Stimulated activated CD4-positive, alpha-beta T cell treated with anti-CD3 and anti-CD28 coated beads, Interleukin-4, amount 100 ng/mL, for 48 hours (primary cell): ENCODE measurements around the gene COL19A1.

Experiments used
- DNase-seq, 2 donors: peaks; one replicate each; pipeline ENCODE4 v3.0.0-alpha.2; 2020; ENCODE audit warnings: low read depth in 2 of 2

COL19A1 gene

GRCh38 chr6:70060680-70061079, 194.3 kb downstream of the COL19A1 start:
- no peak for DNase-seq

GRCh38 chr6:70061546-70061945, 195.2 kb downstream of the COL19A1 start:
- DNase-seq = no peak

GRCh38 chr6:70062010-70062409, 195.7 kb downstream of the COL19A1 start:
- no peak for DNase-seq

DNA sequence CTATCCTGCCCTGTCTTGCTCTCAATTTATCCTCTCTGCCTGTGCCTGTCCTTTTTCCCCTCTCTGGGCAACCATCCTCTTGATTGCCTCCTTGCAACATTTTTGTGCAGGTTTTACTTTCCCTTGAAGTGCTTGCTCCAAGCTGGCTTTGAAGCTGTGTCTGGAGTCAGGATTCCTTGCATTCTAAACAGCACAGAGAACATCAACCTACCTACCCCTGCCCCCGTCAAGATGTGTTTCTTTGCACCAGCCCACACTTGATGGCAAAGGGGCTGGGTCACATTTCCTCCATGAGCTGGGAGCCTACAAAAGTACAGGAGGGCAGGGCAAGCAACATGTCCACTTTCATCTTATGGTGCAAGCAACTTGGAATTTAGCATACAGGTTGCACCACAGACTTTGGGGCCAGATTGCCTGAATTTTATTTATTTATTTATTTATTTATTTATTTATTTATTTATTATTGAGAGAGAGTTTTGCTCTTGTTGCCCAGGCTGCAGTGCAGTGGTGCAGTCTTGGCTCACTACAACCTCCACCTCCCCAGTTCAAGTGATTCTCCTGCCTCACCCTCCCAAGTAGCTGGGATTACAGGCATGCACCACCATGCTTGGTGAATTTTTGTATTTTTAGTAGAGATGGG, 206.3 kb downstream of the COL19A1 start:
- DNase-seq = no peak

DNA sequence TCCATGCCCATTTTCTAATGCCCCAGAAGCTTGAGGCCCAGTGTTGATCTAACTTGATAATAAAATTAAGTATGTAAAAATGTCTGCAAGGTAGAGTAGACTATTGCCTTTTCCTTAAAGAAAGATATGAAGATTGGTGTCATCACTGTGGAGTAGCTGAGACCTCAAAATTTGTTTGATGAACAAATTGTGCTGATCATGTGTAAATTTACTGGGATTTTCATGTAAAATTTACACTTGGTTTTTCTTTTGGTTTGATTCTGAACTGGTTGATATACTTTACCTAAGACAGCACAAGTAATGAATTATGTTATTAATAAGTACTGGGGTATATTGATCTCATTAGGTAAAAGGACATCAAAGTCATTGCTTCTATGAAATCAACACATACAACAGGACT, 207.3 kb downstream of the COL19A1 start:
- DNase-seq = no peak

GRCh38 chr6:70079241-70079640, 212.9 kb downstream of the COL19A1 start:
- DNase-seq = no peak

DNA sequence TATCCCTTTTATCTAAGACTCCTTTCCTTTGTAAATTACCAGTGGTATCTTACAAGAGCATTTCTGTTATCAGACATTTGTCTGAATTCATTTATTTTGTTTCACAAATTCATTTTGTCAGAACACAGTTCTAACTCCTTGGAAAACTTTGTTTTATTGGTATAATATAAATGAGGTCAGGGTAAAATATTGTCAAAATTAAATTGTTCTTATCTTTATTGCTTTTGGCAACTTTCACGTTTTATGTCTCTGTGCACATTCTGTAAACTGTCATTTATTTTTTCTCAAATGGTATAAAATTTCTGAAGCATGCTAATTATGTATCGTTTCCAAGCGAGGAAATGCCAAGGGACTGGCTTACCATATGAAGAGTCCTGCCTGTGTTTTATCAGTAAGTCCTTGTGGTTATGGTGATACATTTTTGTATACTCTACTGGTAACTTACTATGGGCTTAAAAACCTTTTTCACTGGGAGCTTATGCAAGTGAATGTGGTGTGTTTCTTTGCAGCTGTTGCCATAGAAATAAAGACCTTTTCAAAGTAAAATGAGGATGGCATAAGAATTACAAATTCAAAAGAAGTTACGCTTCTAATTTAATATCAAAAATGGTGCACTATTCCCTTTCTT, 214.2 kb downstream of the COL19A1 start:
- DNase-seq = no peak

GRCh38 chr6:70082830-70083229, 216.5 kb downstream of the COL19A1 start:
- no peak for DNase-seq

- no peak for DNase-seq
Measured at GRCh38 chr6:70086806-70087205, 220.4 kb downstream of the COL19A1 start.

DNA sequence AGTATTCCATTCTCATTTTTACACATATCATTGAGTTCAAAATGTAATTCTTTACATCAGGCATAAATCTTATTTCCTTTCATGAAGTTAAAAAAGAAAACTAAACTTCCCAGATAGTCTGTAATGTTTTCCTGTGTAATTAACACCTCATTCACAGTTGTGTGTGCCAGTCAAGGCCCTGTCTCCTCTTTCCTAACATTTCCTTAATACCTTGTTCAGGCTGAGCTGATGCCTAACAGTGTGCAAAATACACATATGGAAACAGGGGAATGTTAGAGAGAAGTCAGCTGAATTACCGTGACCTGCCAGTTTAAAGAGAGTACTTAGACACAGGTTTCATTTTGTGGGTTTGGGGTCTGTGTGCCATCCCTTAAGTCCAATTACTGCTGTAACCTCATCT, 227.8 kb downstream of the COL19A1 start:
- DNase-seq = no peak

GRCh38 chr6:70099732-70100131, 233.4 kb downstream of the COL19A1 start:
- DNase-seq = no peak

DNA sequence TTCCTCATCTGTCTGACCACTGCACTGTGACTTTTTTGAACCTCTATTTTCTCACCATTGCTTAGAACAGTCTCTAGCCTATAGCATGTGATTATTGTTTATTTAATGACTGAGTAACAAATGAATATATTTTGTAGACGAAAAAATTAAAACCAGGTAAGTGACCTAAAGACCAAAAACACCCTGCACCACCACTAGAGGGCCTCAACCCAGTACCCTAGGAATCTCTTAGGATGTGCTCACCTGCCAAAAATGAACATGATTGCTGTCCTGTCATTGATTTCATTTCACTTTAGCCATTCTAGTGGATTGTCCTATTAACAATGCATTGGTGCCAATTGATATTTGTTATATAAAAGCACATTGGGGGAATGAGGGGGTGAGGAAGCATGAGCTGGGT, 237.4 kb downstream of the COL19A1 start:
- peak in 1 of 2 donors; percentile 1 for DNase-seq

DNA sequence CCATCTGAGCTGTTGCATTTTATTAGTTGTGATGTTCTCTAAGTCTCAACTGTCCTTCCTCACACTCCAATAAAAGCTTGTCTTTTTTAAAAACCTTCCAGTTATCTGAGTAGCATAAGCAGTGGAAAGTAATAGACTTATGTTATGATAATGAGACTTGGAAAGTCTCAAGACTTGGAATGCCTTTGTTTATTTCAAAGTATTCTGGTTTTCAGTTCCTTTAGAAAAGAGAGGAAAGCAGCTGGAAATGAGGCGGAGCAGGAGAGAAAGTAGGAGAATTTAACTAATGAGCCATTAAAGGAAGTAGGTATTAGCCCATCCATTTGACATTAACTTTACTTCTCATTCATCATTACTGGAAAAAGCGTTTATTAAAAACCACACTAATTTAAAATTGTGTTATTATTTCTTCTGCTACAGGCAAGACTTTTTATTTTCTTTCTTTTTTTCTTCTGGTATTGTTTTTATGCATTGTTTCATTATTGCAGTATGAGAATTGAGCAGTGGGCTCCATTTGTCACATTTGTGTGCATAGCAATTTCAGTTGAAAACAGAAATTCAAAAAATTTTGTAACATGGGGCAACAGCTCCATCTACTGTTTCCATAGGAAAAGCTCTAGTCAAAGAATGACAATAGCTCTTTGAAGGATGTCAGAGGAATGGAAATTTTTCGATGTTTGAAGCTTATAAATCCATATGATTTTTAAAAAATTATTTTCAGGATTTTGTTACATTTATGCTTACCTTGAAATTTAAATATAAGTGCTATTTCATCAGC, 241.7 kb downstream of the COL19A1 start:
- DNase-seq = no peak

GRCh38 chr6:70110126-70111022, 244.0 kb downstream of the COL19A1 start:
- no peak for DNase-seq

- no peak for DNase-seq
Measured at GRCh38 chr6:70111737-70112136, 245.4 kb downstream of the COL19A1 start.

GRCh38 chr6:70112716-70113115, 246.4 kb downstream of the COL19A1 start:
- DNase-seq = no peak

GRCh38 chr6:70113171-70113570, 246.8 kb downstream of the COL19A1 start:
- no peak for DNase-seq

DNA sequence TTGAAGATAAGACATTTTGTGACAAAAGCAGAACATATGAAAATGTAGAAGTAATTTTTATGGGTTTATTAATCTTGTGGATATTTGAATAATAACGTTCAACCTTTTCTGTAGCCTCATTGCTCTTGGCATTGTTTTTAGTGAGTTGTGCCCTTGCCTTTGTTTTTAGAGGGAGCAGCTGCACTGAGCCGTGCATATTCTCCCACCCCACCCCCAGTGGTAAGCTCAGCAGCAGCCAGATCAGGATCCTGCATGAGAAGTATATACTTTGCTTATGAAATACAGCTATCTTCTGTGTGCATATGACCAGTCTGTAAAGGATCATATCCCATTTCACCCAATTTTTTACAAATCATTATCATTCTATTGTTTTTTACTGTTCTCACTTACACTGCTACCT, 252.3 kb downstream of the COL19A1 start:
- no peak for DNase-seq

DNA sequence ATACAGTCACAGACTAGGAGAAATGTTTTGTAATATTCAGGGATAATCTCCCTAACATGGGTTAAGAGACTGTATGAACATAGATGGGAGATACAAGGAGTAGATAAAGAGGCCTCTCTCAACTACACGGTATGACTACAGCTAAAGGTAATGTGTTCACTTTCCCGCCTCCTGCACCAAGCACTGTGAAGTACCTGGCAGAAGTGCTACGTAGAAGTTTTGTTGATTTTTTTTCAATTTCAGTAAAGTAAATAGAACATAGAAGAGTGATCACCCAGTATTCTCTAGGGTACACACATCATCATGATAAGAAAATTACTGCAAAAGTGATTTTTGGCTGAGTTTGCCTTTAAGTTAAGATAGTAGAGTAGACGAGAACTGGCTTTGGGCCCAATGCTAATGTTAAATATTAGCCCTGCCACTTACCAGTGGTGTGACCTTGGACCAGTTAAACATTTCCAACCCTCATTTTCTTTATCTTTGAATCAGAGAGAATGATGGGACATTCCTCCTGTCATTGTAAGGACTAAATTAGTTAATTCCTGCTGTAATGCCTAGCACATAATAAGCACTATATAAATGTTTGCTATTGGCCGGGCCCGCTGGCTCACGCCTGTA, 253.0 kb downstream of the COL19A1 start:
- DNase-seq = no peak

GRCh38 chr6:70124443-70124842, 258.1 kb downstream of the COL19A1 start:
- DNase-seq = no peak

GRCh38 chr6:70124882-70125545, 258.7 kb downstream of the COL19A1 start:
- DNase-seq = no peak
